A673 (cell line): ENCODE data around the gene PTX4.

ENCODE experiments used
- EZH2 ChIP-seq: fragments of 200-600 bp; sonication (generic); IDR thresholded peaks from 2 replicates; pipeline ENCODE4 v1.6.1; 2017; ENCODE audit warnings: borderline replicate concordance, low read depth, mild to moderate bottlenecking, mixed read lengths, antibody characterized with exemption, low read length; ENCODE audit not compliant: poor library complexity, severe bottlenecking
- TF ChIP-seq, protein P1 (sequence below): fragments of 300-800, 200-600 bp; sonication (generic); conservative IDR thresholded peaks from 2 replicates; pipeline ENCODE4 v1.5.1; 2017; ENCODE audit warnings: low read depth, mild to moderate bottlenecking, antibody characterized with exemption, low read length, moderate library complexity, mixed read lengths

GRCh38 chr16:1455190-1456171, 33.3 kb downstream of the PTX4 start:
- TF ChIP-seq, protein P1, sequence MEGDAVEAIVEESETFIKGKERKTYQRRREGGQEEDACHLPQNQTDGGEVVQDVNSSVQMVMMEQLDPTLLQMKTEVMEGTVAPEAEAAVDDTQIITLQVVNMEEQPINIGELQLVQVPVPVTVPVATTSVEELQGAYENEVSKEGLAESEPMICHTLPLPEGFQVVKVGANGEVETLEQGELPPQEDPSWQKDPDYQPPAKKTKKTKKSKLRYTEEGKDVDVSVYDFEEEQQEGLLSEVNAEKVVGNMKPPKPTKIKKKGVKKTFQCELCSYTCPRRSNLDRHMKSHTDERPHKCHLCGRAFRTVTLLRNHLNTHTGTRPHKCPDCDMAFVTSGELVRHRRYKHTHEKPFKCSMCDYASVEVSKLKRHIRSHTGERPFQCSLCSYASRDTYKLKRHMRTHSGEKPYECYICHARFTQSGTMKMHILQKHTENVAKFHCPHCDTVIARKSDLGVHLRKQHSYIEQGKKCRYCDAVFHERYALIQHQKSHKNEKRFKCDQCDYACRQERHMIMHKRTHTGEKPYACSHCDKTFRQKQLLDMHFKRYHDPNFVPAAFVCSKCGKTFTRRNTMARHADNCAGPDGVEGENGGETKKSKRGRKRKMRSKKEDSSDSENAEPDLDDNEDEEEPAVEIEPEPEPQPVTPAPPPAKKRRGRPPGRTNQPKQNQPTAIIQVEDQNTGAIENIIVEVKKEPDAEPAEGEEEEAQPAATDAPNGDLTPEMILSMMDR: no peak
- no peak for TF ChIP-seq EZH2
